ENCODE measurements around the gene PRKD1. TPM values are rescaled to one million over a fixed set of nuclear protein-coding genes. Genes with fewer than 3 reads are reported as not detected.

PRKD1 gene
- total RNA-seq, 1 experiment from 2014 or later, result 2.7 TPM

DNA sequence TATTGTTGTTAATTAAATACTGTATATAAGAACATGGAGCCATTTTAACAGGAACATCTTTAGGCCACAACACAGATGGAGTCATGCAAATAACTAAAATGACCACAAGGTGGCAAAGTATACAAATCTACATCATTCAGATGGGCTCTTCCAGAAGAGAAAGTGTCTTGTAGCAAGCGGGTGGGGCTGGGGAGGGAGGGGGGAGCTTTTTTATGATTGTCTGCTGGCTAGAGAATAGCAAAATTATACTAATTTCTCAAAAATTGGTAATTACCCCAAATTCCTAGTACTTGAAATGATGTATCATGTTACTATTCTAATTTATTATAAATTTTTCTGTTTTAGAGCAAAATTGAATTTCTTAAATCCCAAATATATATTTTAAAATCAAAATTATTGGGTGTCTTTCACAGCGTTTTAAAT lies 378.7 kb downstream of the PRKD1 start:
- H3K4me1 ChIP-seq (ENCODE audit: insufficient read depth, low read length), result no peaks in the 10 kb centered on the region
- Mint-ChIP-seq H3K9me3 (no peaks in the 10 kb centered on the region), H3K27ac (no peak overlapping the region), H3K36me3 (ENCODE audit: insufficient read depth in 1 of 3, low read depth in 3 of 3) (no peaks in the 10 kb centered on the region), H3K4me3 (no peak overlapping the region), H3K4me1 (no peaks in the 10 kb centered on the region), H3K27me3 (ENCODE audit: low read depth) (no peaks in the 10 kb centered on the region)
- no peak overlapping the region for H3K9ac ChIP-seq (ENCODE audit: extremely low read depth, insufficient read length, low read length)
- no peak overlapping the region for H2BK120ac ChIP-seq (ENCODE audit: low read depth, low read length, poor library complexity, severe bottlenecking)
- no peak overlapping the region for H4K5ac ChIP-seq (ENCODE audit: insufficient read length, low read depth, low read length)
- H3K56ac ChIP-seq (ENCODE audit: insufficient read length, low read depth, low read length), result no peak overlapping the region
- no peak overlapping the region for H2BK5ac ChIP-seq (ENCODE audit: insufficient read length, low read length)
- no peak overlapping the region for H3K23ac ChIP-seq (ENCODE audit: insufficient read length, low read depth, low read length)
- no peak overlapping the region for H2AFZ ChIP-seq (ENCODE audit: low read length)
- DNase-seq, result no peak
- H3K4me2 ChIP-seq (ENCODE audit: insufficient read depth, insufficient read length, low read length), result no peak overlapping the region
- no peak overlapping the region for H3K14ac ChIP-seq (ENCODE audit: insufficient read depth, low read length)
- no peaks in the 10 kb centered on the region for H3K23me2 ChIP-seq (ENCODE audit: insufficient read length, low read depth, low read length, poor library complexity, severe bottlenecking)
- no peak overlapping the region for H4K91ac ChIP-seq (ENCODE audit: insufficient read length, low read depth, low read length)
- H4K8ac ChIP-seq (replicated peaks; ENCODE audit: insufficient read length, low read depth, low read length), result no peak overlapping the region
- H2BK20ac ChIP-seq (ENCODE audit: low read depth, low read length, poor library complexity, severe bottlenecking), result no peak overlapping the region
- TF ChIP-seq, protein P1, sequence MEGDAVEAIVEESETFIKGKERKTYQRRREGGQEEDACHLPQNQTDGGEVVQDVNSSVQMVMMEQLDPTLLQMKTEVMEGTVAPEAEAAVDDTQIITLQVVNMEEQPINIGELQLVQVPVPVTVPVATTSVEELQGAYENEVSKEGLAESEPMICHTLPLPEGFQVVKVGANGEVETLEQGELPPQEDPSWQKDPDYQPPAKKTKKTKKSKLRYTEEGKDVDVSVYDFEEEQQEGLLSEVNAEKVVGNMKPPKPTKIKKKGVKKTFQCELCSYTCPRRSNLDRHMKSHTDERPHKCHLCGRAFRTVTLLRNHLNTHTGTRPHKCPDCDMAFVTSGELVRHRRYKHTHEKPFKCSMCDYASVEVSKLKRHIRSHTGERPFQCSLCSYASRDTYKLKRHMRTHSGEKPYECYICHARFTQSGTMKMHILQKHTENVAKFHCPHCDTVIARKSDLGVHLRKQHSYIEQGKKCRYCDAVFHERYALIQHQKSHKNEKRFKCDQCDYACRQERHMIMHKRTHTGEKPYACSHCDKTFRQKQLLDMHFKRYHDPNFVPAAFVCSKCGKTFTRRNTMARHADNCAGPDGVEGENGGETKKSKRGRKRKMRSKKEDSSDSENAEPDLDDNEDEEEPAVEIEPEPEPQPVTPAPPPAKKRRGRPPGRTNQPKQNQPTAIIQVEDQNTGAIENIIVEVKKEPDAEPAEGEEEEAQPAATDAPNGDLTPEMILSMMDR (conservative IDR thresholded peaks at IDR 0.05), result peak; percentile 72
- H3K9me3 ChIP-seq (ENCODE audit: control insufficient read depth, low read depth, low read length), result no peaks in the 10 kb centered on the region
- no peak overlapping the region for H2BK12ac ChIP-seq (ENCODE audit: insufficient read length, low read depth, low read length)
- no CpG with 5 or more reads among the region's 2 CpGs for WGBS (ENCODE audit: extremely low coverage, insufficient read length, low lambda C conversion rate)
- H3K27ac ChIP-seq (ENCODE audit: insufficient read length, low read depth, low read length), result no peak overlapping the region
- no peaks in the 10 kb centered on the region for H3K79me1 ChIP-seq (ENCODE audit: insufficient read depth, low read depth, low read length, poor library complexity, severe bottlenecking)
- H2AK5ac ChIP-seq (ENCODE audit: insufficient read length, low read length), result no peak overlapping the region
- no peak overlapping the region for H3T11ph ChIP-seq (ENCODE audit: low read length)
- no peaks in the 10 kb centered on the region for H4K20me1 ChIP-seq (ENCODE audit: control insufficient read depth, insufficient read depth, insufficient read length)
- no peaks in the 10 kb centered on the region for H3K79me2 ChIP-seq (ENCODE audit: insufficient read depth, low read length)
- H3K27me3 ChIP-seq (ENCODE audit: insufficient read depth, low read length), result no peaks in the 10 kb centered on the region
- H3K18ac ChIP-seq (ENCODE audit: insufficient read length, low read depth, low read length), result no peak overlapping the region
- H2BK15ac ChIP-seq (ENCODE audit: low read depth, low read length), result no peak overlapping the region
- no peak overlapping the region for H3K4ac ChIP-seq (ENCODE audit: low read depth, low read length)
